Measurements from ENCODE around the gene MIA2. TPM values are rescaled to one million over a fixed set of nuclear protein-coding genes. Genes with fewer than 3 reads are reported as not detected.
"Not testable (repeated sequence)": the region's sequence is repeated elsewhere in the genome, so short reads cannot be mapped to it uniquely, and the experiment has no call there.

Gene MIA2
- total RNA-seq, 2 donors from 2014 or later: 14.2 to 34.2 TPM

- H3K27me3 ChIP-seq: no peaks in the 10 kb centered on the region
- H3K9me3 ChIP-seq: no peaks in the 10 kb centered on the region
- no peak overlapping the region for H3K27ac ChIP-seq
- no peak for DNase-seq (ENCODE audit: low spot score)
- H3K4me3 ChIP-seq: no peak overlapping the region
- peaks cover 0 to 18% of the 10 kb centered on the region in 2 donors for H3K4me1 ChIP-seq
- no peak for TF ChIP-seq CTCF (IDR thresholded peaks at IDR 0.05)
- H3K36me3 ChIP-seq: no peaks in the 10 kb centered on the region
Measured at GRCh38 chr14:39272918-39273317, 39.2 kb downstream of the MIA2 start.

GRCh38 chr14:39275395-39275794 is 41.7 kb downstream of the MIA2 start:
- Histone ChIP-seq H3K9me3 (no peaks in the 10 kb centered on the region), H3K27me3 (no peaks in the 10 kb centered on the region), H3K36me3 (peaks cover 16% of the 10 kb centered on the region), H3K4me1 (no peaks in the 10 kb centered on the region), H3K4me3 (no peak overlapping the region), H3K27ac (no peak overlapping the region)
- no peak for DNase-seq (ENCODE audit: low spot score)
- no peak for TF ChIP-seq CTCF (IDR thresholded peaks at IDR 0.05)

GRCh38 chr14:39276005-39276404 is 42.3 kb downstream of the MIA2 start:
- no peaks in the 10 kb centered on the region for H3K4me1 ChIP-seq
- no peak overlapping the region for H3K27ac ChIP-seq
- TF ChIP-seq CTCF (IDR thresholded peaks at IDR 0.05): no peak
- no peak for DNase-seq (ENCODE audit: low spot score)
- no peaks in the 10 kb centered on the region for H3K27me3 ChIP-seq
- H3K4me3 ChIP-seq: no peak overlapping the region
- peaks cover 19% of the 10 kb centered on the region for H3K36me3 ChIP-seq
- H3K9me3 ChIP-seq: no peaks in the 10 kb centered on the region

- Histone ChIP-seq H3K27ac (no peak overlapping the region), H3K27me3 (no peaks in the 10 kb centered on the region), H3K4me1 (no peaks in the 10 kb centered on the region), H3K9me3 (no peaks in the 10 kb centered on the region), H3K4me3 (no peak overlapping the region), H3K36me3 (peaks cover 19% of the 10 kb centered on the region)
- DNase-seq (ENCODE audit: low spot score): no peak
- no peak for TF ChIP-seq CTCF (IDR thresholded peaks at IDR 0.05)
Measured at GRCh38 chr14:39276579-39277114, 42.9 kb downstream of the MIA2 start.

GRCh38 chr14:39279515-39279914 is 45.8 kb downstream of the MIA2 start:
- H3K27me3 ChIP-seq: no peaks in the 10 kb centered on the region
- no peak overlapping the region for H3K27ac ChIP-seq
- no peaks in the 10 kb centered on the region for H3K4me1 ChIP-seq
- DNase-seq (ENCODE audit: low spot score): no peak
- no peak for TF ChIP-seq CTCF (IDR thresholded peaks at IDR 0.05)
- no peak overlapping the region for H3K4me3 ChIP-seq
- H3K36me3 ChIP-seq: peaks cover 32% of the 10 kb centered on the region
- H3K9me3 ChIP-seq: no peaks in the 10 kb centered on the region

GRCh38 chr14:39280678-39281077 is 47.0 kb downstream of the MIA2 start:
- not testable (repeated sequence) for H3K4me3 ChIP-seq
- peaks cover 32% of the 10 kb centered on the region for H3K36me3 ChIP-seq

More at GRCh38 chr14:39280678-39281077, 47.0 kb downstream of the MIA2 start:
- H3K27me3 ChIP-seq; H3K4me1 ChIP-seq; DNase-seq (ENCODE audit: low spot score); H3K27ac ChIP-seq; H3K9me3 ChIP-seq: not testable (repeated sequence)

Measured in right atrium auricular region (tissue), 2 donors.